CD4-positive, CD25-positive, alpha-beta regulatory T cell (primary cell): ENCODE results near the gene NRARP. TPM values are rescaled to one million over a fixed set of nuclear protein-coding genes. Genes with fewer than 3 reads are reported as not detected.

Source experiments
- ATAC-seq, 2 donors: fragments of 150-1000 bp; cut with Tn5 transposase; one replicate each; pipeline ENCODE4 v1.10.0; 2021; ENCODE audit warnings: low read depth in 2 of 2, moderate number of reproducible peaks in 2 of 2, moderate library complexity in 1 of 2
- DNase-seq, 3 donors: peaks; one replicate each; pipeline versions ENCODE4 v3.0.0 to v3.0.0-alpha.2; 2012 to 2022; ENCODE audit warnings: mixed read lengths in 1 of 3
- H3K27ac ChIP-seq: one replicate; pipeline ENCODE4 v1.7.0; 2013; ENCODE audit warnings: mild to moderate bottlenecking, low read length; ENCODE audit not compliant: insufficient read depth, poor library complexity, severe bottlenecking
- H3K27me3 ChIP-seq: one replicate; pipeline ENCODE4 v1.7.0; 2013; ENCODE audit warnings: low read length; ENCODE audit not compliant: control insufficient read depth, insufficient read depth
- H3K36me3 ChIP-seq: one replicate; pipeline ENCODE4 v1.7.0; 2013; ENCODE audit warnings: mild to moderate bottlenecking, low read length, moderate library complexity; ENCODE audit not compliant: control insufficient read depth, insufficient read depth
- H3K4me1 ChIP-seq: 2 replicates; pipeline ENCODE4 v1.7.0; 2013; ENCODE audit warnings: mild to moderate bottlenecking, low read length; ENCODE audit not compliant: insufficient read depth, control insufficient read depth, poor library complexity, severe bottlenecking
- H3K4me3 ChIP-seq: one replicate; pipeline ENCODE4 v1.7.0; 2013; ENCODE audit warnings: low read depth, mild to moderate bottlenecking, low read length, moderate library complexity
- H3K9me3 ChIP-seq, 2 experiments: 1 replicate in 1 of 2; 2 replicates in 1 of 2; pipeline ENCODE4 v1.7.0; 2013; ENCODE audit warnings: low read length in 2 of 2, mild to moderate bottlenecking in 1 of 2, moderate library complexity in 1 of 2; ENCODE audit not compliant: control insufficient read depth in 2 of 2
- H3K27ac Mint-ChIP-seq, 3 donors: one replicate each; pipeline ENCODE4 v1.8.0; 2020 to 2022; ENCODE audit warnings: mild to moderate bottlenecking in 3 of 3, mixed read lengths in 3 of 3, moderate library complexity in 2 of 3
- H3K27me3 Mint-ChIP-seq: one replicate; pipeline ENCODE4 v1.8.0; 2022; ENCODE audit warnings: mild to moderate bottlenecking, mixed read lengths
- H3K36me3 Mint-ChIP-seq: one replicate; pipeline ENCODE4 v1.8.0; 2020; ENCODE audit warnings: mixed read lengths
- H3K4me1 Mint-ChIP-seq, 4 donors: one replicate each; pipeline ENCODE4 v1.8.0; 2020 to 2022; ENCODE audit warnings: mixed read lengths in 4 of 4, mild to moderate bottlenecking in 1 of 4
- H3K4me3 Mint-ChIP-seq, 4 donors: one replicate each; pipeline ENCODE4 v1.8.0; 2020 to 2022; ENCODE audit warnings: mild to moderate bottlenecking in 4 of 4, mixed read lengths in 4 of 4, moderate library complexity in 3 of 4
- H3K9me3 Mint-ChIP-seq, 7 donors: one replicate each; pipeline ENCODE4 v1.8.0; 2020 to 2022; ENCODE audit warnings: mixed read lengths in 7 of 7, mild to moderate bottlenecking in 3 of 7, moderate library complexity in 2 of 7
- polyA plus RNA-seq, 4 donors: library from polyadenylated mRNA; unstranded; fragments of 300-500 nt; fragmentation: Illumina TruSeq; gene quantifications; one replicate each; pipeline ENCODE4 v1.2.3, GENCODE V29; 2021
- total RNA-seq: library from RNA; stranded (reverse); gene quantifications from one replicate; pipeline ENCODE4 v1.2.3, GENCODE V29; 2022

Gene NRARP
- total and polyA plus RNA-seq, 5 donors from 2014 or later = 1.6 TPM; not detected in 4

DNA sequence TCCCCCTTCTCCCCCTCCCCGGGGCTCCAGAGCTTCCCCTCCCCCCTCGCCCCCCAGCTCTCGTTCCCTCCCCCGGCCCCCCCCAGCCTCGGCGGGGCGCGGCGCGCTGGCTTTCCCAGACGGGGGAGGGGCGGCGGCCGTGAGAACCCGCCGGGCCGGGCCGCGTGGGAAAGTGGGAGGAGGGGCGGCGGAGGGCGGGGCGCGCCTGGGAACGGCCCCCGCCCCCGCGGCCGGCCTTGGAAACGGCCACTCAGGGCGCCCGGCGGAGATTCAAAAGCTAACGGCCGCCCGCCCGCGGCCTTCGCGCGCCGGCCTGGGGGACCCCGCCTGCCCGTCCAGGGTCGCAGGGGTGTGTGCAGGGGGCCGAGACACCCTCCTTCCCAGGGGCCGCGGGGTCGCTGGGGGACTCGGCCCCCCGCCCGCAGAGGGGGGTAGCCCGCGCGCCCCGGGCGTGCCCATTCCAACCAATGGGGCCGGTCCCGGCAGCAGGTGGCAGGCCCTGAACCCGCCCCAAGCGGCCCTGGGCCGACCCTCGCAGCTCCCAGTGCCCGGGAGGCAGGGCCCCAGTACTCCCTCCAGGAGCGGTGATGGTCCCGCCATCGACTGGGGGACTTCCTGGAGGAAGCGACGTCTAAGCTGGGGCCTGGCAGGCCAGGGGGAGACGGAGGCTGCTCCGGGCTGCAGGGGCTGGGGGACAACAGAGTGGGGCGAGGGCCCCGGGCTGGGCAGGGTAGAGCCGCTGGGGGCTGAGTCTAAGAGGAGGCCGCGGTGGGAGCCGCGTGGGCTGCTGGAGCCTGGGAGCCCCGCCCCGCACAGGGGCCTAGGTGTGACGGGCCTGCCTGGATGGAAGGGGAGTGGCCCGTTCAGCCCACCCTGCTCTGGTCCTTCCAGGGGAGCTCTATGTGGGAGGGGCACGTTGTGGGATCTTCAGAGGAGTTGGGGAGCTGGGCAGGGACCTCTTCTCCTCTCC is 14.2 kb upstream of the NRARP start:
- ATAC-seq (no peak), DNase-seq (no peak)
- H3K36me3 ChIP-seq = no peaks in the 10 kb centered on the region
- H3K4me3 ChIP-seq = no peak overlapping the region
- no peaks in the 10 kb centered on the region for H3K36me3 Mint-ChIP-seq
- H3K4me1 ChIP-seq = peaks cover 42% of the 10 kb centered on the region
- no peaks in the 10 kb centered on the region for H3K9me3 Mint-ChIP-seq
- H3K4me3 Mint-ChIP-seq = no peak overlapping the region
- H3K27me3 ChIP-seq = no peaks in the 10 kb centered on the region
- no peaks in the 10 kb centered on the region for H3K27me3 Mint-ChIP-seq
- H3K9me3 ChIP-seq = no peaks in the 10 kb centered on the region
- H3K27ac Mint-ChIP-seq = no peak overlapping the region
- peaks cover 0 to 11% (median 0%) of the 10 kb centered on the region in 4 donors for H3K4me1 Mint-ChIP-seq
- H3K27ac ChIP-seq = no peak overlapping the region

DNA sequence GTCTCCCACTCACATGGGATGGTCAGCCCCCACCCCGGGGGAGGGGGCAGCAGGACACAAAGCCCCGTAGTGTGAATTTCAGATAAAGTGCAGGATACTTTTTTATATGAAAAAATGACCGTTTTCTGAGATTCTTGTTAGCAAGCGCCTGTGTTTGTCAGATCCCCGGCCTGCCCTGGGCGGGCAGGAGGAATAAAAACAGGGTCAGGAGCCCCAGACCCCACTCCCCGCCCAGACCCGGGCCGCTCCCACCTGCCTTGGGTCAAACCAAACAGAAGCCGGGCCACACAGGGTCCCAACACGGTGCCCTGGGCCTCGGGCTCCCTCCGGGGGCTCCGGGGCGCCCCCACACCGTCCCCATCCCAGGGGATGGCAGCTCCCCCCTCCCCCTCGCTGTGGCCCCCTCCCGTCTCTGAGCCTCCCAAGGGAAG is 13.5 kb upstream of the NRARP start:
- Histone ChIP-seq H3K9me3 (no peaks in the 10 kb centered on the region), H3K36me3 (no peaks in the 10 kb centered on the region), H3K4me1 (peaks cover 39% of the 10 kb centered on the region), H3K27ac (no peak overlapping the region), H3K4me3 (no peak overlapping the region), H3K27me3 (no peaks in the 10 kb centered on the region)
- no peaks in the 10 kb centered on the region for H3K9me3 Mint-ChIP-seq
- ATAC-seq (no peak), DNase-seq (no peak)
- peaks cover 0 to 9% (median 0%) of the 10 kb centered on the region in 4 donors for H3K4me1 Mint-ChIP-seq
- H3K27ac Mint-ChIP-seq = no peak overlapping the region
- H3K4me3 Mint-ChIP-seq = no peak overlapping the region
- no peaks in the 10 kb centered on the region for H3K27me3 Mint-ChIP-seq
- H3K36me3 Mint-ChIP-seq = no peaks in the 10 kb centered on the region

GRCh38 chr9:137314561-137315560 is 12.8 kb upstream of the NRARP start:
- no peak overlapping the region for H3K27ac Mint-ChIP-seq
- Histone ChIP-seq H3K4me3 (no peak overlapping the region), H3K9me3 (no peaks in the 10 kb centered on the region), H3K36me3 (no peaks in the 10 kb centered on the region), H3K27ac (no peak overlapping the region), H3K4me1 (peaks cover 31% of the 10 kb centered on the region), H3K27me3 (no peaks in the 10 kb centered on the region)
- DNase-seq = no peak
- H3K9me3 Mint-ChIP-seq = no peaks in the 10 kb centered on the region
- no peak overlapping the region for H3K4me3 Mint-ChIP-seq
- ATAC-seq = no peak
- no peaks in the 10 kb centered on the region for H3K27me3 Mint-ChIP-seq
- no peaks in the 10 kb centered on the region for H3K36me3 Mint-ChIP-seq
- peaks cover 0 to 7% (median 0%) of the 10 kb centered on the region in 4 donors for H3K4me1 Mint-ChIP-seq

- DNase-seq = no peak
- Histone ChIP-seq H3K9me3 (no peaks in the 10 kb centered on the region), H3K36me3 (no peaks in the 10 kb centered on the region), H3K27ac (no peak overlapping the region), H3K4me3 (no peak overlapping the region), H3K4me1 (peaks cover 23% of the 10 kb centered on the region), H3K27me3 (no peaks in the 10 kb centered on the region)
- Mint-ChIP-seq H3K27ac (no peak overlapping the region), H3K4me1 (peaks cover 0 to 2% (median 0%) of the 10 kb centered on the region in 4 donors), H3K4me3 (peak overlapping the region in 1 of 4 donors; percentile 15), H3K27me3 (no peaks in the 10 kb centered on the region), H3K9me3 (no peaks in the 10 kb centered on the region), H3K36me3 (no peaks in the 10 kb centered on the region)
- ATAC-seq = no peak
Observed at GRCh38 chr9:137313956-137314560, 12.0 kb upstream of the NRARP start.

GRCh38 chr9:137313326-137313936 is 11.4 kb upstream of the NRARP start:
- no peak overlapping the region for H3K27ac ChIP-seq
- Mint-ChIP-seq H3K27me3 (no peaks in the 10 kb centered on the region), H3K36me3 (no peaks in the 10 kb centered on the region), H3K9me3 (no peaks in the 10 kb centered on the region), H3K4me3 (peak overlapping the region in 1 of 4 donors; percentile 15), H3K27ac (no peak overlapping the region), H3K4me1 (peaks cover 0 to 2% (median 0%) of the 10 kb centered on the region in 4 donors)
- no peak for DNase-seq
- ATAC-seq = no peak
- H3K4me3 ChIP-seq = no peak overlapping the region
- no peaks in the 10 kb centered on the region for H3K36me3 ChIP-seq
- peaks cover 23% of the 10 kb centered on the region for H3K4me1 ChIP-seq
- H3K9me3 ChIP-seq = no peaks in the 10 kb centered on the region
- no peaks in the 10 kb centered on the region for H3K27me3 ChIP-seq

DNA sequence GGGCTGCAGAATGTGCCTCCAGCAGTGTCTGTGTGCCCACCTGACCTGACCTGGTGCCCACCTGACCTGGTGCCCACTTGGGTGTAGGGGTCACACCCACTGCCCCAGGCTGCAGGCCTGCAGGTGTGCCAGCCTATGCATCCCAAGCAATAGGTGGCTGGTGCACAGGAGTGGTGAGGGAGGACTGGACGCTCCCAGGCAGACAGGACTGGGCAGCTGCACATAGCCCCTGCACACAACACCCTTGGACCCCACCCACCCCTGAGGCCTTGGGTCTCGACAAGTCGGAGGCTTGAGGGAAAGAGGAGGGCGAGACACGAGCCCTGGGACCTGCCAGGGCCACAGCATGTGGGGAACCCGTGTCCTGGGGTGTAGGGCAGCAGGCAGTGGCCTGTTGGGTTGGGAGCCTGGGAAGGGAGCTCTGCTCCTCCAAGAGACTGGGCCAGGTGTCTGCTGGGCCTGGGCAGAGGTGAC is 10.8 kb upstream of the NRARP start:
- H3K9me3 Mint-ChIP-seq = no peaks in the 10 kb centered on the region
- ATAC-seq (no peak), DNase-seq (no peak)
- Histone ChIP-seq H3K9me3 (no peaks in the 10 kb centered on the region), H3K4me1 (peaks cover 23% of the 10 kb centered on the region), H3K4me3 (no peak overlapping the region), H3K36me3 (no peaks in the 10 kb centered on the region), H3K27me3 (no peaks in the 10 kb centered on the region), H3K27ac (no peak overlapping the region)
- H3K27ac Mint-ChIP-seq = no peak overlapping the region
- H3K36me3 Mint-ChIP-seq = no peaks in the 10 kb centered on the region
- no peak overlapping the region for H3K4me3 Mint-ChIP-seq
- H3K27me3 Mint-ChIP-seq = no peaks in the 10 kb centered on the region
- peaks cover 0 to 2% (median 0%) of the 10 kb centered on the region in 4 donors for H3K4me1 Mint-ChIP-seq
